Ishikawa (cell line): Measurements from ENCODE around the gene THADA.

Source experiments
- CEBPB ChIP-seq: IDR thresholded peaks from 2 replicates; pipeline ENCODE4 v1.6.1; 2012
- FOXM1 ChIP-seq: IDR thresholded peaks from 2 replicates; pipeline ENCODE4 v1.6.1; 2012; ENCODE audit warnings: low read depth, borderline replicate concordance
- MAX ChIP-seq: IDR thresholded peaks from 2 replicates; pipeline ENCODE4 v1.6.1; 2012
- RAD21 ChIP-seq: IDR thresholded peaks from 2 replicates; pipeline ENCODE4 v1.6.1; 2012; ENCODE audit warnings: low read depth
- TCF12 ChIP-seq: IDR thresholded peaks from 2 replicates; pipeline ENCODE4 v1.6.1; 2012; ENCODE audit warnings: low read depth
- USF1 ChIP-seq: IDR thresholded peaks from 2 replicates; pipeline ENCODE4 v1.6.1; 2012

GRCh38 chr2:43367012-43367782 lies 228.6 kb downstream of the THADA start:
- TF ChIP-seq TCF12: no peak
- no peak for TF ChIP-seq USF1
- no peak for TF ChIP-seq FOXM1
- TF ChIP-seq RAD21: no peak
- no peak for TF ChIP-seq CEBPB
- no peak for TF ChIP-seq MAX
